Lower leg skin (tissue), 4 donors: ENCODE measurements around the gene ARHGAP15. TPM values are rescaled to one million over a fixed set of nuclear protein-coding genes. Genes with fewer than 3 reads are reported as not detected.

Experiments
- DNase-seq, 2 donors: peaks; one replicate each; pipeline ENCODE4 v3.0.0-alpha.2; 2019; ENCODE audit warnings: low spot score in 2 of 2
- H3K4me3 ChIP-seq: fragments of 200-600 bp; sonication (generic); 2 replicates; pipeline ENCODE4 v1.5.1; 2017; ENCODE audit warnings: mild to moderate bottlenecking, low read depth; ENCODE audit not compliant: poor library complexity, severe bottlenecking
- POLR2A ChIP-seq, 2 donors: fragments of 450-650 bp; IDR thresholded peaks; one replicate each; pipeline ENCODE4 v1.6.1; 2016 to 2017; ENCODE audit warnings: antibody characterized with exemption in 2 of 2, mild to moderate bottlenecking in 1 of 2, moderate library complexity in 1 of 2
- WGBS, 2 donors: methylation state at CpG; one replicate each; pipeline ENCODE4 v1.1.5; 2018; 5-methylcytosine and 5-hydroxymethylcytosine counted together
- intact Hi-C: fragments of 100-400 bp; cut with DNase I; formaldehyde crosslinking; loops from one replicate; pipeline ENCODE4 v1.15.0; 2023; ENCODE audit warnings: low total_unique reads
- total RNA-seq, 4 donors: library from RNA; depleted of rRNA; stranded (reverse); fragments of >200 nt; gene quantifications; one replicate each; pipeline ENCODE4 v1.1.0, GENCODE V29; 2016
- TF ChIP-seq, protein P1 (sequence below), 3 donors: fragments of 450-650 bp; IDR thresholded peaks; one replicate each; pipeline ENCODE4 v1.5.1; 2016; ENCODE audit warnings: antibody characterized with exemption in 3 of 3, mild to moderate bottlenecking in 3 of 3, moderate library complexity in 2 of 3

ARHGAP15 gene
- total RNA-seq, 4 donors from 2014 or later = 1.1 to 4.6 (median 2.4) TPM

DNA sequence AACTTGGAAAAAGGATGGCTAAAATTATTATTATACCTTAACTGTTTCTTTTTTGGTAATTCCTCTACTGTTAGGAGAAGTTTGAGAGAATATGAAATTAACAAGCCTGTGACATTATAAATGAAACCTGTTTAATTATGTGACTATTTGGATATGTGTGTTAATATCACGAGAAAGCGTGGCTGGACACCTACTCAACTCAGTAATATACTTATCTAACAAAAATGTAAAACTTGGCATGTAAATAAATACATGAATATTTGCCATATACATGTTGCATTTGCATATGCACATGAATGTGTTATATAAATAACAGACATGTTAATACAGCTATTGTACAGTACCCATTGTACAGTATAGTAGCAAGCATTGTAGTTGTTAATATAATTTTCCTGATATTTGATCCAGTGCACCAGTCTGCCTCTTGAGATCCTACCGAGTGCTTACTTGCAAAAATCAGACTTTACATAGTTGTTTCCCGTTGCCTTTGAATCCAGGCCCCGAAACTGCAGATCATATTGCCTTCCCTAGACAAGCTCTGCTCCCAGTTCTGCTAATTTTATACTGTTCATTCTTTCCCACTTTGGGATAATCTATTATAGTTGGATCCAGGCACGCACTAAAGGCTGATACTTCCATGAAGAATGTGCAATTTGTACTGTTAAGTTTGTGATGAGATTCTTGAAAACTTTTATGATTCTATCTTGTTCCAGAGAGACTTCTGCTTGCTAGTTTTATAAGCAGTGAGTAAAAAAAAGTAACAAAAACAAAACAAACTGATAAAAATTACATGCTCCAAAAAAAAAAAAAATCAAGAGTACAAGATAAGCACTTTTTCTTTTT, 395.6 kb downstream of the ARHGAP15 start:
- no peak for DNase-seq

DNA sequence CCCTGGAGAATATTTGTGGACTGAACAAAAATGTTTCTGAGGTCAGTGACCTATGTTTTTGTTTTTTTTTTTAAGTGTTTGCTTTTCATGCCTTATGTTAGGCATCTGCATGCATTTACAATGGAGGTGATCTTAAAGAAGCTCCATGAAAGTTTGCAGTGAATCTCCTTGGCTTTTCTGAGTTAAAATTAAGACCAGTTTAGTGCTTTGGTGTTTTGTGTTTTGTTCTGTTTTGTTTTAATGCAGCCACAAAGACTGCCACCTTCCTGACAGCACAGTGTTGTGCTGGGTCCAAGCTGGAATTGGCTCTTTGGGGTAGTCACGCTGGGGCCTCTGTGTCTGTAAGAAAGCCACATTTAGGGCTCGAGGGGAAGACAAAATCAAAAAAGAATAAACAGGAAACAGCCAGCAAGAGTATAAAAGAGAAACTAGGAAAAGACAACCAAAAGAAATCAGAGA, 396.2 kb downstream of the ARHGAP15 start:
- intact Hi-C loops = no loop called here
- 25 to 33% methylated on average over 2 of the region's 2 CpGs for WGBS, 2 donors
- TF ChIP-seq, protein P1, sequence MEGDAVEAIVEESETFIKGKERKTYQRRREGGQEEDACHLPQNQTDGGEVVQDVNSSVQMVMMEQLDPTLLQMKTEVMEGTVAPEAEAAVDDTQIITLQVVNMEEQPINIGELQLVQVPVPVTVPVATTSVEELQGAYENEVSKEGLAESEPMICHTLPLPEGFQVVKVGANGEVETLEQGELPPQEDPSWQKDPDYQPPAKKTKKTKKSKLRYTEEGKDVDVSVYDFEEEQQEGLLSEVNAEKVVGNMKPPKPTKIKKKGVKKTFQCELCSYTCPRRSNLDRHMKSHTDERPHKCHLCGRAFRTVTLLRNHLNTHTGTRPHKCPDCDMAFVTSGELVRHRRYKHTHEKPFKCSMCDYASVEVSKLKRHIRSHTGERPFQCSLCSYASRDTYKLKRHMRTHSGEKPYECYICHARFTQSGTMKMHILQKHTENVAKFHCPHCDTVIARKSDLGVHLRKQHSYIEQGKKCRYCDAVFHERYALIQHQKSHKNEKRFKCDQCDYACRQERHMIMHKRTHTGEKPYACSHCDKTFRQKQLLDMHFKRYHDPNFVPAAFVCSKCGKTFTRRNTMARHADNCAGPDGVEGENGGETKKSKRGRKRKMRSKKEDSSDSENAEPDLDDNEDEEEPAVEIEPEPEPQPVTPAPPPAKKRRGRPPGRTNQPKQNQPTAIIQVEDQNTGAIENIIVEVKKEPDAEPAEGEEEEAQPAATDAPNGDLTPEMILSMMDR (IDR thresholded peaks at IDR 0.05) = no peak
- TF ChIP-seq POLR2A (IDR thresholded peaks at IDR 0.05) = no peak
- H3K4me3 ChIP-seq = no peak overlapping the region
- DNase-seq = no peak

More for the DNA sequence above, 395.6 kb downstream of the ARHGAP15 start:
- no peak overlapping the region for H3K4me3 ChIP-seq
- intact Hi-C loops = no loop called here
- TF ChIP-seq, protein P1 (IDR thresholded peaks at IDR 0.05) = no peak
- no peak for TF ChIP-seq POLR2A (IDR thresholded peaks at IDR 0.05)
- WGBS, 2 donors = 63 to 70% methylated on average over 6 of the region's 6 CpGs

DNA sequence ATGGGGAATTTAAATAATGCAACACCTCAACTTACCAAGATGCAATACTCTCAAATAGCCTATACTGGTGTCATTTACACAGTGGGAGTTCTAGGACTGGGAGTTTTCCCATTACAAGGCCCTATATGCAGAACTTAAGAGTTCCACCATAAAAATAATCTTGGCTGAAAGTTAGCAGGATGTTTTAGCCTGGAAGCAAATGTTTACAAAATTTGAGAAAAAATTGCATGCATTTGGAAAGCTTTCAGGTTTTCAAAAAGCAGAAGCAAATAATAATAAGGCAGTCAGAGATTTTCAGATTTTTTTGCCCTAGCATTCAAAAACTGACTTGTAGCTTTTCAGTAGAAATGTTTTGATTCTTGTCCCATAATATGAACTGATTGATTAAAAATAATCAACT, 397.3 kb downstream of the ARHGAP15 start:
- no peak overlapping the region for H3K4me3 ChIP-seq
- TF ChIP-seq, protein P1 (IDR thresholded peaks at IDR 0.05) = no peak
- no peak for TF ChIP-seq POLR2A (IDR thresholded peaks at IDR 0.05)
- no peak for DNase-seq
- intact Hi-C loops = no loop called here

DNA sequence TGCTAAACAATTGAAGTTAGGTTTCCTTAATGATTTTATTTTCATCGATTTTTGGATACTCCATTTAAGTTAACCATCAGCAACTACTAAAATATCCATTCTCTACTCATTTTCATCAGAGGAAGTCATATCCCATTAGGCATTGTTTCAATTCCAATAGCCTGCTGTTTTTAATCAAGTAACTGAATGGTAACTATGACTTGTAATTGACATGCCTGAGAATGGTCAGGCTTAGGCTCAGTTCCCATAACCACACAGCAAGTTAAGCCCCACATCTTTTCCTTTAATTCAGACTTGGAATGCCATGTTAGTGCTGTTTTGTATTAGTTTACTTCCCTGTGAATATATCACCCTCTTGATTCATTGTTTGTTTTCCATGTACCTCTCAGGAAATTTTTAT, 398.8 kb downstream of the ARHGAP15 start:
- intact Hi-C loops = no loop called here
- H3K4me3 ChIP-seq = no peak overlapping the region
- WGBS, 2 donors = 31 to 70% methylated on average over 1 of the region's 1 CpG
- TF ChIP-seq, protein P1 (IDR thresholded peaks at IDR 0.05) = no peak
- TF ChIP-seq POLR2A (IDR thresholded peaks at IDR 0.05) = no peak
- DNase-seq = no peak

DNA sequence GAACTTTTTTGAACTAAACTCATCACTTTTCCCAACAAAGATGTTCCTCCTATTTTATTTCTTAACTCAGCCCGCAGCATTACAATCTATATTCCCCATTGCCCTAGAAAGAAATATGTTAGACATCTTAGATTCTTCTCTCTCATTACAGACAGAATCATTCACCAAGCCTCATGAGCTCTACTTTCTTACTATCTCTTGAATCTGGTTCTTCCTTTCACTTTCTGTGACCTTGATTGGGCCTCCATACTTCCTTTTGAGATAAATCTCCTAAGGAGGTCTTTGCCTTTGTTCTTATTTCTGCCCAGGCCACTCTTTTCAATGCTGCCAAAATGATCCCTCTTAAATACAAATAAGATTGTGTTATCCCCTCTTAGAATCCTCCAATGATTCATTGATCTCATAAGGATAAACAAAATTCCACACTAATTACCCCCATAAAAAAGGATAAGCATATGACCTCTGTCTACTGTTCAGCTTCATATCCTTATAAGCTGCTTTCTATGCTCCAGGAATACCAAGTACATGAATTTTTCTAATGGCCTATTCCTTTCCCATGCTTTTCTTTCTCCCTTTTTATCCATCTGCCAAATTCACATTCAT, 400.0 kb downstream of the ARHGAP15 start:
- intact Hi-C loops = no loop called here
- no peak for DNase-seq
- no peak overlapping the region for H3K4me3 ChIP-seq
- TF ChIP-seq, protein P1 (IDR thresholded peaks at IDR 0.05) = no peak
- 93 to 100% methylated on average over 1 of the region's 1 CpG for WGBS, 2 donors
